Measurements from ENCODE around the gene TMEM255B. TPM values are rescaled to one million over a fixed set of nuclear protein-coding genes. Genes with fewer than 3 reads are reported as not detected.
A peak's percentile ranks its signal among the peaks of the same experiment; 100 is the strongest.

The TMEM255B gene
- total and polyA plus RNA-seq, 9 of the 15 experiments (the other 6 are each of a cell fraction or from before 2014, with no cell fraction given), result 0.01 to 0.75 (median 0.23) TPM

DNA sequence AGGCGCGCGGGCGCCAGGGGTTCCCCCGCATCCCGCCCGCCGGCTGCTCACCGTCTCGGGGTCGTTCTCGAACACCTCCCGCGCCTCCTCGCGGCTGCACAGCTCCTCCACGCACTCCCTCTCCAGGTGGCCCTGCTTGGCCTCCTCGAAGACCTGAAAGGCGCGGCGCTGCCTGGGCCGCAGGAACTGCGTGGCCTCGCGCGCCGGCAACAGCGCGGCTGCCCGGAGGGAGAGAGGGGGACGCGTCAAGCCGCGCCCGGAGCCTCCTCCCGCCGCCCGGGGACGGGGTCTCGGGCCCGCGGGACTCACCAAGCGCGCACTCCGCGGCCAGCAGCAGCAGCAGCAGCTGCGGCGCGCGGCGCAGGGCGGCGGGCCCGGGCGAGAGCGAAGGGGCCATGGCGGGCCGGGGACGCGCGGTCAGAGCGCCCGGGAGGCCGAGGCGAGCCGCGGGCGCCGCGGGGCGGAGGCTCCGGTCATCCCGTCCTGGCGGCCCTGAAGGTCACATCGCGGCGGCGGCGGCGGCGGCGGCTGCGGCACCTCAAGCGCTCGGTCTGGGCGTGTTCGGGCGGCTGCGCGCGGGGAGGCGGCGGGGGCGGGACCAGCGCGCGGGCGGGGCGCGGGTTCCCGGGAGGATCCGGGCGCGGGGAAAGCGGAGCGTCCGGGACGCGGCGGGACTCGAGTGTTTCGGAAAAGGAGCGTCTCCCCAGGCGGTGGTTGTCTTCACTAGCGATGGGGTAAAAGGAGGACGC is 104.7 kb downstream of the TMEM255B start, which contains the start of gene GAS6 (continued):
- TF ChIP-seq, protein P1, sequence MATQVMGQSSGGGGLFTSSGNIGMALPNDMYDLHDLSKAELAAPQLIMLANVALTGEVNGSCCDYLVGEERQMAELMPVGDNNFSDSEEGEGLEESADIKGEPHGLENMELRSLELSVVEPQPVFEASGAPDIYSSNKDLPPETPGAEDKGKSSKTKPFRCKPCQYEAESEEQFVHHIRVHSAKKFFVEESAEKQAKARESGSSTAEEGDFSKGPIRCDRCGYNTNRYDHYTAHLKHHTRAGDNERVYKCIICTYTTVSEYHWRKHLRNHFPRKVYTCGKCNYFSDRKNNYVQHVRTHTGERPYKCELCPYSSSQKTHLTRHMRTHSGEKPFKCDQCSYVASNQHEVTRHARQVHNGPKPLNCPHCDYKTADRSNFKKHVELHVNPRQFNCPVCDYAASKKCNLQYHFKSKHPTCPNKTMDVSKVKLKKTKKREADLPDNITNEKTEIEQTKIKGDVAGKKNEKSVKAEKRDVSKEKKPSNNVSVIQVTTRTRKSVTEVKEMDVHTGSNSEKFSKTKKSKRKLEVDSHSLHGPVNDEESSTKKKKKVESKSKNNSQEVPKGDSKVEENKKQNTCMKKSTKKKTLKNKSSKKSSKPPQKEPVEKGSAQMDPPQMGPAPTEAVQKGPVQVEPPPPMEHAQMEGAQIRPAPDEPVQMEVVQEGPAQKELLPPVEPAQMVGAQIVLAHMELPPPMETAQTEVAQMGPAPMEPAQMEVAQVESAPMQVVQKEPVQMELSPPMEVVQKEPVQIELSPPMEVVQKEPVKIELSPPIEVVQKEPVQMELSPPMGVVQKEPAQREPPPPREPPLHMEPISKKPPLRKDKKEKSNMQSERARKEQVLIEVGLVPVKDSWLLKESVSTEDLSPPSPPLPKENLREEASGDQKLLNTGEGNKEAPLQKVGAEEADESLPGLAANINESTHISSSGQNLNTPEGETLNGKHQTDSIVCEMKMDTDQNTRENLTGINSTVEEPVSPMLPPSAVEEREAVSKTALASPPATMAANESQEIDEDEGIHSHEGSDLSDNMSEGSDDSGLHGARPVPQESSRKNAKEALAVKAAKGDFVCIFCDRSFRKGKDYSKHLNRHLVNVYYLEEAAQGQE (IDR thresholded peaks at IDR 0.05; ENCODE audit: borderline replicate concordance), result no peak
- TF ChIP-seq, protein P1 (CRISPR knock-in tag; IDR thresholded peaks at IDR 0.05; ENCODE audit: low read depth), result no peak
- peak; percentile 22; the same call in 1 of the 2 replicates for TF ChIP-seq CXXC5 (CRISPR knock-in tag; IDR thresholded peaks at IDR 0.05)
- no peak for TF ChIP-seq EHMT2 (IDR thresholded peaks at IDR 0.05)
